Measurements from ENCODE around the gene ZFP1.

- TF ChIP-seq, protein P1, sequence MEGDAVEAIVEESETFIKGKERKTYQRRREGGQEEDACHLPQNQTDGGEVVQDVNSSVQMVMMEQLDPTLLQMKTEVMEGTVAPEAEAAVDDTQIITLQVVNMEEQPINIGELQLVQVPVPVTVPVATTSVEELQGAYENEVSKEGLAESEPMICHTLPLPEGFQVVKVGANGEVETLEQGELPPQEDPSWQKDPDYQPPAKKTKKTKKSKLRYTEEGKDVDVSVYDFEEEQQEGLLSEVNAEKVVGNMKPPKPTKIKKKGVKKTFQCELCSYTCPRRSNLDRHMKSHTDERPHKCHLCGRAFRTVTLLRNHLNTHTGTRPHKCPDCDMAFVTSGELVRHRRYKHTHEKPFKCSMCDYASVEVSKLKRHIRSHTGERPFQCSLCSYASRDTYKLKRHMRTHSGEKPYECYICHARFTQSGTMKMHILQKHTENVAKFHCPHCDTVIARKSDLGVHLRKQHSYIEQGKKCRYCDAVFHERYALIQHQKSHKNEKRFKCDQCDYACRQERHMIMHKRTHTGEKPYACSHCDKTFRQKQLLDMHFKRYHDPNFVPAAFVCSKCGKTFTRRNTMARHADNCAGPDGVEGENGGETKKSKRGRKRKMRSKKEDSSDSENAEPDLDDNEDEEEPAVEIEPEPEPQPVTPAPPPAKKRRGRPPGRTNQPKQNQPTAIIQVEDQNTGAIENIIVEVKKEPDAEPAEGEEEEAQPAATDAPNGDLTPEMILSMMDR (IDR thresholded peaks at IDR 0.05), result peak in 3 of 4 experiments; percentile 95 to 96 (median 96)
- no peak for TF ChIP-seq POLR2A (IDR thresholded peaks at IDR 0.05)
Measured at GRCh38 chr16:75110637-75111513, 37.4 kb upstream of the ZFP1 start.
